NK-92 (cell line): Measurements from ENCODE around the gene ACP2.

Experiments
- DNase-seq: peaks from one replicate; lab custom pipeline; 2025; ENCODE audit not compliant: unreplicated experiment; lab: John Stamatoyannopoulos, UW

Gene ACP2

DNA sequence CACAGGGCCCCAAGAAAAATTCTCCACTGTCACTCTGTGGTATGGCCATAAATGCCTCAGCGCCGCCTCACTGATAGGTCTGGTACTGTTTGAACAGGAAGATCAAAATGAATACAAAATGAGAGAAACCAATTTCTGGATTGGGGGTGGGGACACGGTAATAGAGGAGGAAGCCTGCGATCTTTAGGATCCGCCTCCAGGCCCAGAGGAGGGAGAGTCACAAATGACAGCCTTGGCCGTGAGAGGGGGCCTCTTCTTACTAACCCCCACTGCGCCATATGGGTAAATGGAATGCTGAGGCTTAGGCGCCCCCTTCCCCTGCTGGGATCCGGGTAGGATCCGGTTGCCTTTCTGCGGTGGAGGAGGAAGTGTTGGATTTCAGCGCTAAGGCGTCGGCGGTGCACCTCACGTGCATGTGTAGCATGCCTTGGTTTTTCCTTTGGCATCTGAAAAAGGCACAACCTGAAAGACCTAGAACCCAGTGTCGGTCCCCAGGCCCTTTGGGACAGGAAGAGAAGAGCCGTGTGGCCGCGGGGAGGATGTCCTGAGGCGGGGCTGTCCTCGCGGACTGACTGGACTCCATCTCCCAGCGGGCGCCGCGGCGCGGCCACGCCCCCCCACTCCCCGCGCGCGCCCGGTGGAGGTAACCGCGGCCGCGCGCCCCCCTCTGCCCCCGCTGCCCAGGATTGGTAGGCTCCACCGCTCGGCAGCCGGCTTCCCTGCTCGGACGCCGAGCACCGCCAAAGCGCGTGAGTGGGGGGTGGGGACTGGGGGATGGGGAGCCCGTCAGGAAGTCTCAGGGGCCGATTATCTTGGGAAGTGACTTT is 20.6 kb upstream of the ACP2 start:
- DNase-seq: no peak

GRCh38 chr11:47268448-47269001 is 19.9 kb upstream of the ACP2 start:
- no peak for DNase-seq

GRCh38 chr11:47267876-47268275 is 19.3 kb upstream of the ACP2 start:
- DNase-seq: no peak

- no peak for DNase-seq
Observed at GRCh38 chr11:47264521-47264920, 15.9 kb upstream of the ACP2 start.

DNA sequence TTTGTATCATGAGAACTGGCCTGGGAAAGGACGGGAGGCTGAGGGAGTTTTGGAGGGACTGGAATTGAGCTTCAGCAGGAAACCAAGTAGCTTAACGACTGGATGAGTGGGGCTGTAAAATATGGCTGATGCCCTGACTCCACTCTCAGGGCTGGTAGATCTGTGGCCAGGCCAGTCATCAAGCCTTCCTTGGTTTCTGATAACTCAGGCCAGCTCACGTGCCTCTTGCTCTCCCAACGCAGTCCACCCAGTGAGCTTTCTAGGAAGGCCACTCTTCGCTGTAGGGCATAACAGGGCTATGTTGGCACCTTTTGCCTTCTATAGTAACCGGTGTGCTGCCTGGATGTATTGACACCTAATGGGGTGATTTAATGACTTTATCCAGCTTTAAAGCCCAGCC is 15.5 kb upstream of the ACP2 start:
- DNase-seq: no peak

DNA sequence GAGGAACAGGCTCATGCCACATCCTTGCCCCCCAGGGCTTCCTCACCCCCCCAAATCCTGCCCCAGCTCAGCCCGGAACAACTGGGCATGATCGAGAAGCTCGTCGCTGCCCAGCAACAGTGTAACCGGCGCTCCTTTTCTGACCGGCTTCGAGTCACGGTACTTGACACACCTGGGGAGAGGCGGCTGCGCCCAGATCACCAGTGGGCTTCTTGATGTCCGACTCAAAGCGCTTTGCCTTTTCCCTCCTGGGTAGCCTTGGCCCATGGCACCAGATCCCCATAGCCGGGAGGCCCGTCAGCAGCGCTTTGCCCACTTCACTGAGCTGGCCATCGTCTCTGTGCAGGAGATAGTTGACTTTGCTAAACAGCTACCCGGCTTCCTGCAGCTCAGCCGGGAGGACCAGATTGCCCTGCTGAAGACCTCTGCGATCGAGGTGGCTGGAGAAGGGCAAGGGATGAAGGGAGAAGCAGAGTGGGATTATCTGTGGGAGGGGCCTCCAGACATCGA is 12.7 kb upstream of the ACP2 start:
- no peak for DNase-seq

GRCh38 chr11:47260366-47260765 is 11.8 kb upstream of the ACP2 start:
- no peak for DNase-seq

DNA sequence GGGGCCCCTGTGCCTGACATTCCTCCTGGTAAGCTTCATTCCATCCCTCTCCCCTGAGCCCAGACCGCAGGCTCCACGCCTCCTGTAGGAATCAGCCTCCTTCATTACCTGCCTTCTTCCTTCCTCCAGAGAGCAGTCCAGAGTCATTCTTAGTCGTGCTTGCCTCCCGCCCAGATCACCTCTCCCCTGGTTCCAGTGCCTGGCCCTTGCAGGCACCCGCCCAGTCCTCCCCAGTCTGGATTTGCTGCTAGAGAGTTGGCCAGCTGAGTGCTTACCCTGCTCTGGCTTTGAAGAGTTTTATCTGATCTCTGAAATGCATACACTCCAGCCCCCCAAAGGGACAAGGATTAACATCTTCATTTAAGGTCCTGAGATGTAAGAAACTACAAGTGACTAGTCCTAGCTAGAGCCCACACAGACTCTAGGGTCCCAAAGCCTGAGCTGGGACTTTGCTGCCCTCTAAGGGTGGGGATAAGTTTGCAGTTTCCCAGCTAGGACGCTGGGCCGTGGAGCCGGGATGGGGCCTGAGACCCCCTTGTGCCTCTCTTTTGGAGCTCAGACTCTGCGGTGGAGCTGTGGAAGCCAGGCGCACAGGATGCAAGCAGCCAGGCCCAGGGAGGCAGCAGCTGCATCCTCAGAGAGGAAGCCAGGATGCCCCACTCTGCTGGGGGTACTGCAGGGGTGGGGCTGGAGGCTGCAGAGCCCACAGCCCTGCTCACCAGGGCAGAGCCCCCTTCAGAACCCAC is 10.8 kb upstream of the ACP2 start:
- no peak for DNase-seq

DNA sequence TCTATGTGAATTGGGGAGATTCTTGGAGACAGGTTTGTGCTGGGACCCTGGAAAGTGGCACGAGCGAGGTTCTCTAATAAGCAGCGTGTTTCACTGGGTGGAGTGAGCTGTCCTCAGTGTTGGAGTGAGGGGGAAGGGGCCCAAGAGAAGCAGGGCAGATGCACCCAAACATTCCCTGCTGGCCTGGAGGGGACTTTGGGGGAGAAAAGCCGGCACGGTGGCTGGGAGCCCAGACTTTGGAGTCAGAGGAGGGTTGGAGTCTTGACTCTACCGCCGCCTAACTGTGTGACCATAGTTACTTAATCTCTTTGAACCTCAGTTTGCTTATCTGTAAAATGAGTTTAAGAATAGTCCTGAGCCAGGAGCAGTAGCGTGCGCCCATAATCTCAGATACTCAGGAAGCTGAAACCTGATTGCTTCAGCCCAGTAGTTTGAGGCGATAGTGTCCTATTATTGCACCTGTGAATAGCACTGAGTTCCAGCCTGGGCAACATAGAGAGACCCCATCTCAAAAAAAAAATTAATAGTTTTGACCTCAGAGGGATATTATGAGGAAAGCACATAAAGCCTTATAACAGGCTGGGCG is 9.8 kb upstream of the ACP2 start:
- no peak for DNase-seq

DNA sequence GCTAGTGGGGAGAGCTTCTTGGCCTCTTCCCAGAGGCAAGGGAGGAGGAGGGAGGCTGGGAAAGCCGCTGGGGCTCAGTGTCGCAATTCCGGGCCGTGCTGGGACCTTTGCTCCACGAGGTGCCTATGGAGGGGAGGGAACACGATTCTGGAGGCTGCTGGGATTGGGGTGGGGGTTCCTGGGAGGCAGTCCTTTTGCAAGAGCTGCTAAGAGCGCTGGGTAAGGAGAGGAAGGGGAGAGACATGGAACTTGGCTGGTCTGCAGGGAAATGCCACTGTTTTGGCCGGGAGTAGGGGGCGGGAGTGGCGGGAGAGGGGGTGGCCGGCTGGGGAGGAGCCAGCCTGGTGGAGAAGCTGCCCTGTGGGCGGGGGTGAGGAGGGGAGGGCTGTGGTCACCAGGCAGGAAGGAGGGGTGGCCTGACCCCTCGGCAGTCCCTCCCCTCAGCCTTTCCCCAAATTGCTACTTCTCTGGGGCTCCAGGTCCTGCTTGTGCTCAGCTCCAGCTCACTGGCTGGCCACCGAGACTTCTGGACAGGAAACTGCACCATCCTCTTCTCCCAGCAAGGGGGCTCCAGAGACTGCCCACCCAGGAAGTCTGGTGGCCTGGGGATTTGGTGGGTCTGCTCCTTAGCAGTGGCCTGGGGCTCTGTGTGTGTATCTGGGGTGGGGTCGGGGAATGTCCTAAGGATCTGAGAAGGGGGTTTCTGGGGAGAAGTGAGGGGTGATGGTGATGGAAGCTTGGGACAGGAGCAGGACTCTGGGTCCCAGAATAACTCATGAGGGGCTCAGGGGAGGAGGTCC is 9.1 kb upstream of the ACP2 start, which contains the start of gene NR1H3:
NR1H3 (plus strand) TSS at position 480 of the 800 bp plus-strand sequence. CDS start 1,221 bp downstream, outside the sequence.
- no peak for DNase-seq

- DNase-seq: no peak
Observed at GRCh38 chr11:47257177-47257516, 8.5 kb upstream of the ACP2 start.

DNA sequence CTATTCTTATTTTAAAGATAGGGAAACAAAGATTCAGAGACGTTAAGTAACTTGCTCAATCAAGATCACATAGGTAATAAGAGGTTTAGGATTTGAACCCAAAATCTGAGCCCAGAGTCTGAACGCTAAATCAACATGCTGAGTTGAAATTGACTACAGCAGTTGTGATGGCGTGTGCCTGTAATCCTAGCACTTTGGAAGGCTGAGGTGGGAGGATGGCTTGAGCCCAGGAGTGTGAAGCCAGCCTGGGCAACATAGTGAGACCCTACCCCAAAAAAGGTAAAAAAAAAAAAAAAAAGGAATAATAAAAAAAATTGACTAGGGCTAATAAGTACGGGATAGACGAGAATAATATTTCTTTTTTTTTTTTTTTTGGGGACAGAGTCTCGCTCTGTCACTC is 7.8 kb upstream of the ACP2 start:
- no peak for DNase-seq

- no peak for DNase-seq
Observed at GRCh38 chr11:47254386-47254785, 5.8 kb upstream of the ACP2 start.

DNA sequence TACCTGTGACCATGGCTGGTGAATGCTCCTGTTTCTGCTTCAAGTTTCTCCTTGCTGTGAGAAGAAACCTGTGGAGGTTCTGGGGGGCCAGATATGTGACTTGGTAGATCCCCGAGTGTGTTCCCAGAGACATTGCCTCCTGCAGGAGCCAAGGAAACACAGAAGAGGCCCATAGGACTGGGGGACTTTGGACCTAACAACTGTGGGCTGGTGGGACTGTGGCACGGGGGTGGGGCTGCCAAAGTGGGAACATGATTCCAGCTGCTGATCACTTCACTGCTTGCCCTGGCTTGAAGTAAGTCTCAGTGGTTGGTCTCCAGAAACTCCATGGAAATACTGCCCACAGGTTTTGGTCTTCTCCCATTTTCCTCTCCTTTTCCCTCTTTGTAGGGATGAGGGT is 5.0 kb upstream of the ACP2 start:
- no peak for DNase-seq

DNA sequence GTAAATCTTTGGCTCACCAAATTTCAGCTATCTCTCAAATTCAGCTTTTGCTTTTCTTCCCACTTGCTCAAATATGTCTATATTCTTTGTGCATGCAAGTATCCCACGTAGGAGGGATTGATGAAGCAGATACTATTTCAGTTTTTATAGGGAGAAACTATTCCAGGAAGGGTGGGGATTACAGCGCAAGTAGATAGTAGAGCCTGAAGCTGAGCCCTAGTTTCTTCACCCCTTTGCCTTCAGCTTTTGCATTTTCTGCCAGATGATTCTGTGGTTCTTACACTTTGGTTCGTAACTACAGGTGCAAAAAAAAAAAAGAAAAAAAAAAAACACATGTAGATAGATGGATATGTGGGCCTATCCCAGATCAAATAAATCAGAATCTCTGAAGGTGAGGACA is 3.1 kb upstream of the ACP2 start:
- DNase-seq: no peak

DNA sequence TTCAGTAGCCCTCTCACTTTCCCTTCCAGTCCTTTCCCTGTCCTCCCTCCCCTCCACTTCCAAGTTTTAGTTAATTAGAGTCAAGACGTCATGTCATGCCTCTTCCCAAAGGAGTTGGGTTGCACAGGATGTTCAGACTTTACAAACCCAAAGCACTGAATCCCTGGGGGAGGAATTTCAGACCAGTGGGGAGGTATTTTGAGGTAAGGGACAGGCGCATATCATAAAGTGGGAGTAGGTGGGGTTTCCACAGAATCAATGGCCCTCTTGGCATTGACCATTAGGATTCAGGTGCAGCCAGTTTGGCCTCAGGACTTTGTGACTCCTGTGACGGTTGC is 733 bp upstream of the ACP2 start:
- DNase-seq: no peak

DNA sequence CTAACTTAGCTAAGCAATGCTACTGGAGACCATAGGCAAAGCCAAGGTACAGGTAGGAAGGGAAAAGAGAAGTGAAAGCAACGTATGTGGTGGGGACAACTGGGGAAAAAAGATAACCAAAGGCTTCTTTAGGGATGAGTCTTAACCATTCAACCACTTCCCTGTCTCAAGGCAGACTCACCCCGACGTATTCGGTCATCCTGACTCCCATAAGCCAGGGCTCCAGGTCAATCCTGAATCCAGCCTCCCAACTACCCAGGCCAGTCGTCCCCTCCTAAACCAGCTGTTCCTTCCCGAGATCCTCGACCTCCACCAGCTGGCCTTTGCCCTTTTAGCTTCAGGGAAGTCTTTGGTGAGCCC is 330 bp downstream of the ACP2 start:
- no peak for DNase-seq

GRCh38 chr11:47247502-47247901 is 1.1 kb downstream of the ACP2 start:
- DNase-seq: no peak

DNA sequence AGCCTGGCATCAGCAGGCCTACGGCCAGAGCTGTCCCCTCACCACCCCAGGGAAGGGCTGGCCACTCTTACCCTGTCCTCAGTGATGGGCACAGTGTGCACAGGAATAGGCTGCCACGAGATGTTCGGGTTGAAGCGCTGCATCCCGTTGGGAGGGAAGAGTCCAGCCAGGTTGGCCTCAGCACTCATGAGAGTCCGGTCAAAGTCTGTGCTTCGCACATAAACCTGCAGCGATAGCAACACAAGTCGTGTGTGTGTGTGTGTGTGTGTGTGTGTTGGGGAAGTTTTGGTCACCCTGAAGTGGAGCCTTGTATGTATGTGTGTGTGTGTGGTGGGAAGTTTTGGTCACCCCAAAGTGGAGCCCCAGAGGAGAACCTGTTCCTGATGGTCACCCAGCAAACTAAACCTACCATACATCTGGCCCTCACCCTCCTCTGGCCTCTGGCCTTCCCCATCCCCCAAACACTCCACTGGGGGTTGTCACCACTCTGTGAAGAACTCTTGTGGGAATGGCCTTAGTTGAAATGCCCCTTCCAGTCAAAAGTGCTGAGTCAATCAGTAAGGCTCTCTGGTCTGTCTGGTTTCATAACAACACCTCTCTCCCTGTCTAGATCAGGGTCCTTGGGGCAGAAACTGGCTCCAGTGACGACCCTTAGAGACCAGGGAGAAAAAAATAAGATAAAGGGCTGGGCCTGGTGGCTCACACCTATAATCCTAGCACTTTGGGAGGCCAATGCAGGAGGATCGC is 2.8 kb downstream of the ACP2 start:
- no peak for DNase-seq
